Measurements from ENCODE around the gene PPM1N. TPM values are rescaled to one million over a fixed set of nuclear protein-coding genes. Genes with fewer than 3 reads are reported as not detected.

PPM1N gene
- total and polyA plus RNA-seq, 11 donors, result 0.23 to 2.7 (median 0.65) TPM; not detected in 5

DNA sequence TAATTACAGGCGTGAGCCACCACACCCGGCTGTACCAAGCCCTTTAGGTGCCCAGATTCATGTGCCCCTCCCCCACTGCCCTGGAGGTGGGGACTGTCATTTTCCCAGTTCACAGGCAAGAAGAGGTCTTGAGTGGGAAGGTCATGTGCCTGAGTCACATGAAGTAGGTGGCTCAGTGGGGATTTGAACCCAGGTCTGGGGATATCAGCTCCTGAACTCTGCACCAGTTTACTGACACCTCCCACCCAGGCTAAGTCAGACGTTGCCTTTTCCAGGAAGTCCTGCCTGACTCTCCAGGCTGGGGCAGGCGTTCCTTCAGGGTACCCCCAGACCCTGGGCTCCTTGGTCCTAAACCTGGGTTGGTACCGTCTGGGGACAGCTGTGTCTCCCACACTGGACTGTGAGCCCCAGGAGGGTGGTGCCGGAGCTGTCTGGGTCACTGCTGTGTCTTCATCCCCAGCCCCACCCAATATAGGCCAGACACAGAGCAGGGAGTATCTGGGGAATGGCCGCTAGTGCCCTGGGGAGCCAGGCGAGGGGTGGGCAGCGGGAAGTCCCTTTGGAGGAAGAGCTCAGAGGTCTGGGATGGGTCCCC, 17.7 kb downstream of the PPM1N start:
- intact Hi-C loops (cut with DNase I), result no loop called here
- H3K27ac ChIP-seq, result peak overlapping the region in 11 of 12 donors; percentile 34 to 93 (median 77)
- H3K4me3 ChIP-seq, result peak overlapping the region in 1 of 12 donors; percentile 21
- 70 to 75% (median 71%) methylated on average over 7 to 9 of the region's 9 CpGs for WGBS, 4 donors
- H3K36me3 ChIP-seq, result peaks cover 0 to 49% (median 33%) of the 10 kb centered on the region in 9 donors
- no peaks in the 10 kb centered on the region for H3K9me3 ChIP-seq
- ATAC-seq (peak in 3 of 4 donors; percentile 13 to 31 (median 18)), DNase-seq (peak in 1 of 5 donors; percentile 44)
- peaks cover 9 to 67% (median 32%) of the 10 kb centered on the region in 12 donors for H3K4me1 ChIP-seq
- no peak for TF ChIP-seq POLR2A (IDR thresholded peaks at IDR 0.05)
- TF ChIP-seq, protein P1, sequence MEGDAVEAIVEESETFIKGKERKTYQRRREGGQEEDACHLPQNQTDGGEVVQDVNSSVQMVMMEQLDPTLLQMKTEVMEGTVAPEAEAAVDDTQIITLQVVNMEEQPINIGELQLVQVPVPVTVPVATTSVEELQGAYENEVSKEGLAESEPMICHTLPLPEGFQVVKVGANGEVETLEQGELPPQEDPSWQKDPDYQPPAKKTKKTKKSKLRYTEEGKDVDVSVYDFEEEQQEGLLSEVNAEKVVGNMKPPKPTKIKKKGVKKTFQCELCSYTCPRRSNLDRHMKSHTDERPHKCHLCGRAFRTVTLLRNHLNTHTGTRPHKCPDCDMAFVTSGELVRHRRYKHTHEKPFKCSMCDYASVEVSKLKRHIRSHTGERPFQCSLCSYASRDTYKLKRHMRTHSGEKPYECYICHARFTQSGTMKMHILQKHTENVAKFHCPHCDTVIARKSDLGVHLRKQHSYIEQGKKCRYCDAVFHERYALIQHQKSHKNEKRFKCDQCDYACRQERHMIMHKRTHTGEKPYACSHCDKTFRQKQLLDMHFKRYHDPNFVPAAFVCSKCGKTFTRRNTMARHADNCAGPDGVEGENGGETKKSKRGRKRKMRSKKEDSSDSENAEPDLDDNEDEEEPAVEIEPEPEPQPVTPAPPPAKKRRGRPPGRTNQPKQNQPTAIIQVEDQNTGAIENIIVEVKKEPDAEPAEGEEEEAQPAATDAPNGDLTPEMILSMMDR (IDR thresholded peaks at IDR 0.05), result no peak
- no peaks in the 10 kb centered on the region for H3K27me3 ChIP-seq

DNA sequence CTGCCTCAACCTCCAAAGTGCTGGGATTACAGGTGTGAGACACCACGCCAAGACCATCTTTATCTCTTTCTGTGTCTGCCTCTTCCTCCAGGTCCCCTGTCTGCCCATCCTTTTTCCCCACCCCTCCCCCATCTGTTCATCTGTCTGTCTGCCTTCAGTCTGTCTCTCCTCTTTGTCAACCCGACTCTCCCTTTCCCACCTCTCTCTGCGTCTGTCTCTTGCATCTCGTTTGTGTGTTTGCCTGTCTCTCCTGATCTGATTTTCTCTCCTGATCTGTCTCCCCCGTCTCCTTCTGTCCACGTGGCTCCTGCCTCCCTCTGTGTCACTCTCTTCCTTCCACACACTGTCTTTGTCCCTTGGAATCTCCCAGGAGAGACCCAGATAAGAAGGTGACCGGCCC, 19.0 kb downstream of the PPM1N start:
- WGBS, 4 donors, result 46 to 59% (median 49%) methylated on average over 7 of the region's 7 CpGs
- ATAC-seq (no peak), DNase-seq (no peak)
- H3K27me3 ChIP-seq, result no peaks in the 10 kb centered on the region
- intact Hi-C loops (cut with DNase I), result no loop called here
- no peak overlapping the region for H3K4me3 ChIP-seq
- no peak overlapping the region for H3K27ac ChIP-seq
- H3K4me1 ChIP-seq, result peaks cover 9 to 61% (median 27%) of the 10 kb centered on the region in 12 donors
- no peak for TF ChIP-seq POLR2A (IDR thresholded peaks at IDR 0.05)
- TF ChIP-seq, protein P1 (IDR thresholded peaks at IDR 0.05), result no peak
- H3K36me3 ChIP-seq, result peaks cover 0 to 60% (median 47%) of the 10 kb centered on the region in 9 donors
- H3K9me3 ChIP-seq, result no peaks in the 10 kb centered on the region

DNA sequence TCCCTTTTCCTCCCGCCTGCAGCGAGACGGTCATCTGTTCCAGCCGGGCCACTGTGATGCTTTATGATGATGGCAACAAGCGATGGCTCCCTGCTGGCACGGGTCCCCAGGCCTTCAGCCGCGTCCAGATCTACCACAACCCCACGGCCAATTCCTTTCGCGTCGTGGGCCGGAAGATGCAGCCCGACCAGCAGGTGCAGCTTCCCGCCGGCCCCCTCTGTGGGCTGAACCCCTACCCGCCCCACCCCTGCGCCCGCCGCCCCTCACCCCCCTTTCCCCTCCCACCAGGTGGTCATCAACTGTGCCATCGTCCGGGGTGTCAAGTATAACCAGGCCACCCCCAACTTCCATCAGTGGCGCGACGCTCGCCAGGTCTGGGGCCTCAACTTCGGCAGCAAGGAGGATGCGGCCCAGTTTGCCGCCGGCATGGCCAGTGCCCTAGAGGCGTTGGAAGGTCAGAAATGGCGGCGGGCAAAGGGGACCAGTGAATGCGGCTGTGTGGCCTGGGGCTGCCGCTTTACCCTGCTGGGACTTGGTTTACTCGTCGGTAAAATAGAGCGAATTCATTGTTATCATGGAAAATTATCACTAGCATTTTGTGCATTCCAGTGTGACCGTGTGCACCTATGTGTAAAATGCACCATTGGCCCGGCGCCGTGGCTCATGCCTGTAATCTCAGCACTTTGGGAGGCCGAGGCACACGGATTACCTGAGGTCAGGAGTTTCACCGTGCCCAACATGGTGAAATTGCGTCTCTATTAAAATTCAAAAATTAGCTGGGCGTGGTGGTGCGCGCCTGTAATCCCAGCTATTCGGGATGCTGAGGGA, 19.6 kb downstream of the PPM1N start:
- Histone ChIP-seq H3K36me3 (peaks cover 0 to 66% (median 52%) of the 10 kb centered on the region in 9 donors), H3K27me3 (no peaks in the 10 kb centered on the region), H3K4me1 (peaks cover 9 to 59% (median 27%) of the 10 kb centered on the region in 12 donors), H3K4me3 (no peak overlapping the region), H3K9me3 (no peaks in the 10 kb centered on the region), H3K27ac (no peak overlapping the region)
- peak in 2 of 5 donors; percentile 15 to 47 for DNase-seq
- WGBS, 4 donors, result 83 to 87% (median 84%) methylated on average over 44 to 50 of the region's 50 CpGs
- intact Hi-C loops (cut with DNase I), result no loop called here
- TF ChIP-seq, protein P1 (IDR thresholded peaks at IDR 0.05), result no peak
- no peak for TF ChIP-seq POLR2A (IDR thresholded peaks at IDR 0.05)
- no peak for ATAC-seq

DNA sequence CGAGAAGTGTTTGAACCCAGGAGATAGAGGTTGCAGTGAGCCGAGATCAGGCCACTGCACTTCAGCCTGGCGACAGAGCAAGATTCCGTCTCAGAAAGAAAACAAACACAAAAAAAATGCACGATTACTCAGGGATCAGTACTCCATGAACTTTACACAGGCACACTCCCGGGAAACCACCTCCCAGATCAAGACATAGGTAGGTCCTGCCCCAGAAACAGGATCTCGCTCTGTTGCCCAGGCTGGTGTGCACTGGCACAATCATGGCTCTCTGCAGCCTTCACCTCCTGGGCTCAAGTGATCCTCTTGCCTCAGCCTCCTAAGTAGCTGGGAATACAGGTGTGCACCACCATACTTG, 20.2 kb downstream of the PPM1N start:
- H3K27ac ChIP-seq, result no peak overlapping the region
- no peaks in the 10 kb centered on the region for H3K27me3 ChIP-seq
- peak in 1 of 5 donors; percentile 7 for DNase-seq
- ATAC-seq, result no peak
- peaks cover 9 to 59% (median 27%) of the 10 kb centered on the region in 12 donors for H3K4me1 ChIP-seq
- peaks cover 0 to 72% (median 53%) of the 10 kb centered on the region in 9 donors for H3K36me3 ChIP-seq
- H3K4me3 ChIP-seq, result no peak overlapping the region
- intact Hi-C loops (cut with DNase I), result no loop called here
- no peaks in the 10 kb centered on the region for H3K9me3 ChIP-seq
- 89 to 94% (median 93%) methylated on average over 7 of the region's 7 CpGs for WGBS, 4 donors
- no peak for TF ChIP-seq POLR2A (IDR thresholded peaks at IDR 0.05)
- TF ChIP-seq, protein P1 (IDR thresholded peaks at IDR 0.05), result no peak
